SK-N-SH (cell line): Measurements from ENCODE around the gene ERICH6. TPM values are rescaled to one million over a fixed set of nuclear protein-coding genes. Genes with fewer than 3 reads are reported as not detected.

ENCODE experiments used
- CTCF ChIA-PET: fragments of 300-600, 350-600 bp; formaldehyde crosslinking; extraction: SDS; loops from one replicate; lab custom pipeline; 2021; lab: Yijun Ruan, JAX
- POLR2A ChIA-PET: fragments of 350-600 bp; sonication (Branson Sonifier 250); formaldehyde crosslinking; extraction: SDS; loops from one replicate; lab custom pipeline; 2020; ENCODE audit warnings: antibody characterized with exemption, inconsistent platforms; lab: Yijun Ruan, JAX
- DNase-seq: peaks from one replicate; pipeline ENCODE4 v3.0.0; 2012
- H2AFZ ChIP-seq: fragments of 200-600 bp; sonication (generic); 2 replicates; pipeline ENCODE4 v1.8.1; 2016; ENCODE audit warnings: antibody characterized with exemption, mild to moderate bottlenecking, low read depth
- H3F3A ChIP-seq: fragments of 200-600 bp; sonication (generic); replicated peaks from 2 replicates; pipeline ENCODE3; 2016; ENCODE audit warnings: antibody characterized with exemption, mild to moderate bottlenecking; ENCODE audit not compliant: insufficient read depth
- H3K27ac ChIP-seq, 2 experiments: fragments of 200-500 bp in 1 of 2; fragments of 200-600 bp in 1 of 2; sonication (Bioruptor generic) in 1 of 2; sonication (generic), shearing (Covaris generic) in 1 of 2; 2 replicates each; pipeline versions ENCODE4 v1.5.1 to v1.6.1; 2014 to 2016; ENCODE audit warnings: low read depth in 2 of 2, inconsistent platforms in 1 of 2, low read length in 1 of 2, mild to moderate bottlenecking in 1 of 2, mixed read lengths in 1 of 2
- H3K27me3 ChIP-seq: fragments of 200-600 bp; sonication (generic), shearing (Covaris generic); 2 replicates; pipeline ENCODE4 v1.6.1; 2016; ENCODE audit warnings: mixed run types; ENCODE audit not compliant: insufficient read depth
- H3K36me3 ChIP-seq, 2 experiments: fragments of 200-500 bp in 1 of 2; fragments of 200-600 bp in 1 of 2; sonication (Bioruptor generic) in 1 of 2; sonication (generic) in 1 of 2; replicated peaks in 1 of 2; 2 replicates each; pipeline versions ENCODE3 to v1.5.1; 2014 to 2016; ENCODE audit warnings: low read length in 1 of 2, mild to moderate bottlenecking in 1 of 2; ENCODE audit not compliant: insufficient read depth in 2 of 2, control insufficient read depth in 1 of 2
- H3K4me1 ChIP-seq, 2 experiments: fragments of 200-500 bp in 1 of 2; fragments of 200-600 bp in 1 of 2; sonication (Bioruptor generic) in 1 of 2; sonication (generic), shearing (Covaris generic) in 1 of 2; 2 replicates each; pipeline versions ENCODE4 v1.5.1 to v1.6.1; 2014 to 2016; ENCODE audit warnings: low read depth in 1 of 2, low read length in 1 of 2, mixed run types in 1 of 2; ENCODE audit not compliant: insufficient read depth in 2 of 2, control insufficient read depth in 1 of 2
- H3K4me2 ChIP-seq: fragments of 200-600 bp; sonication (generic), shearing (Covaris generic); 2 replicates; pipeline ENCODE4 v1.6.1; 2017; ENCODE audit warnings: mixed run types
- H3K4me3 ChIP-seq, 2 experiments: fragments of 200-500 bp in 1 of 2; fragments of 200-600 bp in 1 of 2; sonication (Bioruptor generic) in 1 of 2; sonication (generic), shearing (Covaris generic) in 1 of 2; 2 replicates each; pipeline versions ENCODE4 v1.5.1 to v1.8.1; 2014 to 2016; ENCODE audit warnings: low read depth in 2 of 2, inconsistent platforms in 1 of 2, low read length in 1 of 2, mild to moderate bottlenecking in 1 of 2, mixed read lengths in 1 of 2, moderate library complexity in 1 of 2
- H3K79me2 ChIP-seq: fragments of 200-600 bp; sonication (generic); 2 replicates; pipeline ENCODE4 v1.8.1; 2017; ENCODE audit warnings: mild to moderate bottlenecking; ENCODE audit not compliant: insufficient read depth
- H3K9ac ChIP-seq: fragments of 200-600 bp; sonication (generic); 2 replicates; pipeline ENCODE4 v1.6.1; 2017; ENCODE audit warnings: mixed run types
- H3K9me2 ChIP-seq: fragments of 200-600 bp; sonication (generic); 2 replicates; pipeline ENCODE4 v1.6.1; 2017; ENCODE audit warnings: mixed run types
- H3K9me3 ChIP-seq: fragments of 200-600 bp; sonication (generic); 2 replicates; pipeline ENCODE4 v1.6.1; 2017; ENCODE audit warnings: mixed run types, mild to moderate bottlenecking, moderate library complexity
- H4K20me1 ChIP-seq: fragments of 200-600 bp; sonication (generic); 2 replicates; pipeline ENCODE4 v1.6.1; 2017; ENCODE audit warnings: mild to moderate bottlenecking, mixed run types; ENCODE audit not compliant: insufficient read depth
- CHD2 ChIP-seq: fragments of 150-350 bp; IDR thresholded peaks from 2 replicates; pipeline ENCODE4 v1.6.1; 2018; ENCODE audit warnings: low read length; ENCODE audit not compliant: partially characterized antibody
- ELF1 ChIP-seq: IDR thresholded peaks from 2 replicates; pipeline ENCODE4 v1.4.0; 2012
- EZH2phosphoT487 ChIP-seq: fragments of 200-600 bp; sonication (generic); IDR thresholded peaks from 2 replicates; pipeline ENCODE4 v1.6.1; 2017; ENCODE audit warnings: low read depth, mixed run types, mild to moderate bottlenecking, antibody characterized with exemption, moderate library complexity, borderline replicate concordance
- FOXJ3 ChIP-seq: sonication (generic); formaldehyde crosslinking; IDR thresholded peaks from 2 replicates; pipeline ENCODE4 v1.5.1; 2020; ENCODE audit warnings: mild to moderate bottlenecking, missing genetic modification reagents
- FOXM1 ChIP-seq: IDR thresholded peaks from 2 replicates; pipeline ENCODE4 v1.4.0; 2012; ENCODE audit warnings: low read depth, mild to moderate bottlenecking
- GATA2 ChIP-seq: sonication (generic); formaldehyde crosslinking; IDR thresholded peaks from 2 replicates; pipeline ENCODE4 v1.5.0; 2020; ENCODE audit warnings: mild to moderate bottlenecking, missing genetic modification reagents
- MAX ChIP-seq: IDR thresholded peaks from 2 replicates; pipeline ENCODE4 v1.4.0; 2012; ENCODE audit warnings: low read depth
- MEF2A ChIP-seq: IDR thresholded peaks from 2 replicates; pipeline ENCODE4 v1.4.0; 2012; ENCODE audit warnings: low read depth, borderline replicate concordance
- MXI1 ChIP-seq: IDR thresholded peaks from 2 replicates; pipeline ENCODE4 v1.6.1; 2012; ENCODE audit warnings: mild to moderate bottlenecking, low read depth, low read length, improper control_type of control experiment
- NRF1 ChIP-seq: IDR thresholded peaks from 2 replicates; pipeline ENCODE4 v1.6.1; 2012; ENCODE audit warnings: low read depth, mild to moderate bottlenecking, low read length
- POLR2AphosphoS5 ChIP-seq: IDR thresholded peaks from 2 replicates; pipeline ENCODE4 v1.6.1; 2012; ENCODE audit warnings: low read depth, low read length
- RCOR1 ChIP-seq: fragments of 150-350 bp; IDR thresholded peaks from 2 replicates; pipeline ENCODE4 v1.6.1; 2017; ENCODE audit warnings: antibody characterized with exemption, low read length
- RXRA ChIP-seq: IDR thresholded peaks from 2 replicates; pipeline ENCODE4 v1.4.0; 2012; ENCODE audit warnings: low read depth, mild to moderate bottlenecking, borderline replicate concordance
- SIN3A ChIP-seq: IDR thresholded peaks from 2 replicates; pipeline ENCODE4 v1.6.1; 2012; ENCODE audit warnings: low read depth, mild to moderate bottlenecking, low read length, moderate library complexity, borderline replicate concordance
- TAF1 ChIP-seq: IDR thresholded peaks from 2 replicates; pipeline ENCODE4 v1.6.1; 2012; ENCODE audit warnings: low read depth, mild to moderate bottlenecking, low read length, moderate library complexity, borderline replicate concordance
- YY1 ChIP-seq: IDR thresholded peaks from 2 replicates; pipeline ENCODE4 v1.4.0; 2012; ENCODE audit warnings: low read depth, mild to moderate bottlenecking
- ZBTB33 ChIP-seq: IDR thresholded peaks from 2 replicates; pipeline ENCODE4 v1.4.0; 2012; ENCODE audit warnings: low read depth, borderline replicate concordance
- WGBS: methylation state at CpG from one replicate; pipeline ENCODE4 v1.1.6; 2017; ENCODE audit warnings: low lambda C conversion rate; 5-methylcytosine and 5-hydroxymethylcytosine counted together
- polyA plus RNA-seq, 3 experiments: library from polyadenylated mRNA; depleted of rRNA; stranded (reverse); fragments of >200 nt; gene quantifications; 2 replicates each; pipeline ENCODE4 v1.2.3, GENCODE V29; 2012
- TF ChIP-seq, protein P1 (sequence below): fragments of 150-350 bp; IDR thresholded peaks from 2 replicates; pipeline ENCODE4 v1.6.1; 2017; ENCODE audit warnings: antibody characterized with exemption, low read length, low read depth, borderline replicate concordance

The ERICH6 gene
- polyA plus RNA-seq, 1 of the 3 experiments (the other 2 are of a cell fraction) = 0.08 TPM

DNA sequence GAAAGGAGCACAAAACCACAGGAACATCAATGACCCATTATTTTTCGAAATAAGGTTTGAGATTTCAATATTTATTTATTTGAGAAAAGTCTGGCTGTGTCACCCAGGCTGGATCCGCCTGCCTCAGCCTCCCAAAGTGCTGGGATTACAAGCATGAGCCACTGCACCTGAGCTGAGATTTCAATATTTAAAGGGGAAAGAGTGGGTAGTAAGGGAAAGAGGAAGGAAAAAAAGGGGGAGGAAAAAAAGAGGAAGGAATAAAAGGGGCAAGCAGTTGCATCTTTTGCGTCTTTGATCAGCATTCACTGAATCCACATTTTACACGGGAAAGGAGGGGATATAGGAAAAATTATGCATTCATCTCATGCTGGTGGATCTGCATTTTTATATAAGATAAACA lies 47.4 kb downstream of the ERICH6 start:
- Histone ChIP-seq H3K36me3 (no peaks in the 10 kb centered on the region), H3K4me2 (no peak overlapping the region), H3K9me2 (no peaks in the 10 kb centered on the region), H3K9ac (no peak overlapping the region), H2AFZ (no peak overlapping the region), H3K4me1 (no peaks in the 10 kb centered on the region), H3F3A (no peaks in the 10 kb centered on the region), H3K27me3 (no peaks in the 10 kb centered on the region), H3K4me3 (no peak overlapping the region), H3K27ac (no peak overlapping the region), H4K20me1 (no peaks in the 10 kb centered on the region), H3K79me2 (no peaks in the 10 kb centered on the region), H3K9me3 (no peaks in the 10 kb centered on the region)
- ChIA-PET POLR2A (no interaction called here), CTCF (no interaction called here)
- TF ChIP-seq FOXM1 (no peak), EZH2phosphoT487 (no peak), NRF1 (no peak), YY1 (no peak), FOXJ3 (no peak), ZBTB33 (no peak), GATA2 (CRISPR knock-in tag) (no peak), POLR2AphosphoS5 (no peak), MAX (no peak), TAF1 (no peak), SIN3A (no peak), MEF2A (no peak), CHD2 (no peak)
- TF ChIP-seq, protein P1, sequence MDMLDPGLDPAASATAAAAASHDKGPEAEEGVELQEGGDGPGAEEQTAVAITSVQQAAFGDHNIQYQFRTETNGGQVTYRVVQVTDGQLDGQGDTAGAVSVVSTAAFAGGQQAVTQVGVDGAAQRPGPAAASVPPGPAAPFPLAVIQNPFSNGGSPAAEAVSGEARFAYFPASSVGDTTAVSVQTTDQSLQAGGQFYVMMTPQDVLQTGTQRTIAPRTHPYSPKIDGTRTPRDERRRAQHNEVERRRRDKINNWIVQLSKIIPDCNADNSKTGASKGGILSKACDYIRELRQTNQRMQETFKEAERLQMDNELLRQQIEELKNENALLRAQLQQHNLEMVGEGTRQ = no peak
- DNase-seq = no peak
- 63% methylated on average over 4 of the region's 4 CpGs for WGBS

- CTCF ChIA-PET = no interaction called here
- TF ChIP-seq EZH2phosphoT487 (no peak), ELF1 (no peak), RXRA (no peak), SIN3A (no peak), MXI1 (no peak), RCOR1 (no peak)
- TF ChIP-seq, all 33 proteins: peak for 0
- H2AFZ ChIP-seq = no peak overlapping the region
- H3K4me1 ChIP-seq = no peaks in the 10 kb centered on the region
- H3K4me3 ChIP-seq = no peak overlapping the region
- H3K4me2 ChIP-seq = no peak overlapping the region
- no peaks in the 10 kb centered on the region for H3K9me2 ChIP-seq
- H3K27ac ChIP-seq = no peak overlapping the region
- no peaks in the 10 kb centered on the region for H3K9me3 ChIP-seq
- H3K79me2 ChIP-seq = no peaks in the 10 kb centered on the region
- DNase-seq = no peak
- H3F3A ChIP-seq = no peaks in the 10 kb centered on the region
- no peaks in the 10 kb centered on the region for H3K36me3 ChIP-seq
- POLR2A ChIA-PET = no interaction called here
- H3K27me3 ChIP-seq = no peaks in the 10 kb centered on the region
- H4K20me1 ChIP-seq = no peaks in the 10 kb centered on the region
- H3K9ac ChIP-seq = no peak overlapping the region
- WGBS = 82% methylated on average over 4 of the region's 4 CpGs
Observed at GRCh38 chr3:150653110-150653561, 50.6 kb downstream of the ERICH6 start.
